Measurements from ENCODE around the gene SPESP1. TPM values are rescaled to one million over a fixed set of nuclear protein-coding genes. Genes with fewer than 3 reads are reported as not detected.

The SPESP1 gene
- total and polyA plus RNA-seq, 8 donors = 1.8 to 6.5 (median 2.7) TPM

GRCh38 chr15:68924866-68925560 lies 5.3 kb upstream of the SPESP1 start:
- ATAC-seq (peak; percentile 96), DNase-seq (peak in 3 of 4 donors; percentile 61 to 87 (median 75))
- no peaks in the 10 kb centered on the region for H3K36me3 ChIP-seq
- no peaks in the 10 kb centered on the region for H3K4me1 ChIP-seq
- peaks cover 0 to 4% of the 10 kb centered on the region in 2 donors for H3K27me3 ChIP-seq
- intact Hi-C loops (cut with DNase I) = no loop called here
- peaks cover 0 to 2% of the 10 kb centered on the region in 2 donors for H3K9me3 ChIP-seq
- no peak overlapping the region for H3K27ac ChIP-seq
- no peak overlapping the region for H3K4me3 ChIP-seq
- peak; percentile 68 to 75 for TF ChIP-seq CTCF (IDR thresholded peaks at IDR 0.05)

GRCh38 chr15:68933001-68933400 lies 2.7 kb downstream of the SPESP1 start:
- no peaks in the 10 kb centered on the region for H3K4me1 ChIP-seq
- H3K27me3 ChIP-seq = peaks cover 0 to 13% of the 10 kb centered on the region in 2 donors
- no peak overlapping the region for H3K4me3 ChIP-seq
- intact Hi-C loops (cut with DNase I) = no loop called here
- H3K27ac ChIP-seq = no peak overlapping the region
- peaks cover 0 to 2% of the 10 kb centered on the region in 2 donors for H3K9me3 ChIP-seq
- DNase-seq = no peak
- no peak for ATAC-seq
- no peak for TF ChIP-seq CTCF (IDR thresholded peaks at IDR 0.05)
- H3K36me3 ChIP-seq = no peaks in the 10 kb centered on the region

GRCh38 chr15:68934341-68934740 lies 4.0 kb downstream of the SPESP1 start:
- ATAC-seq (no peak), DNase-seq (no peak)
- Histone ChIP-seq H3K9me3 (peaks cover 0 to 2% of the 10 kb centered on the region in 2 donors), H3K4me1 (no peaks in the 10 kb centered on the region), H3K36me3 (no peaks in the 10 kb centered on the region), H3K4me3 (no peak overlapping the region), H3K27me3 (peaks cover 0 to 13% of the 10 kb centered on the region in 2 donors), H3K27ac (no peak overlapping the region)
- intact Hi-C loops (cut with DNase I) = no loop called here
- TF ChIP-seq CTCF (IDR thresholded peaks at IDR 0.05) = no peak

- ATAC-seq = no peak
- no peak for TF ChIP-seq CTCF (IDR thresholded peaks at IDR 0.05)
- no peak overlapping the region for H3K27ac ChIP-seq
- H3K27me3 ChIP-seq = peaks cover 0 to 4% of the 10 kb centered on the region in 2 donors
- H3K4me1 ChIP-seq = no peaks in the 10 kb centered on the region
- no peaks in the 10 kb centered on the region for H3K9me3 ChIP-seq
- no peak for DNase-seq
- H3K36me3 ChIP-seq = no peaks in the 10 kb centered on the region
- no peak overlapping the region for H3K4me3 ChIP-seq
- intact Hi-C loops (cut with DNase I) = no loop called here
These were observed 5.1 kb downstream of the SPESP1 start for GRCh38 chr15:68935400-68935937.

- intact Hi-C loops (cut with DNase I) = no loop called here
- Histone ChIP-seq H3K27me3 (peaks cover 3 to 4% of the 10 kb centered on the region in 2 donors), H3K4me1 (no peaks in the 10 kb centered on the region), H3K27ac (no peak overlapping the region), H3K4me3 (no peak overlapping the region), H3K9me3 (no peaks in the 10 kb centered on the region), H3K36me3 (no peaks in the 10 kb centered on the region)
- ATAC-seq (no peak), DNase-seq (no peak)
- TF ChIP-seq CTCF (IDR thresholded peaks at IDR 0.05) = no peak
These were observed 9.2 kb downstream of the SPESP1 start for GRCh38 chr15:68939501-68939900.

All from left lung (tissue), 10 donors.